Choroid plexus epithelial cell (primary cell): Measurements from ENCODE around the gene GIPR.

Source experiments
- DNase-seq: peaks from one replicate; pipeline ENCODE4 v3.0.0-alpha.2; 2010; ENCODE audit warnings: low read depth
- H3K4me3 ChIP-seq: 2 replicates; pipeline ENCODE4 v1.5.1; 2011; ENCODE audit warnings: low read depth, mild to moderate bottlenecking, control low read depth, low read length, moderate library complexity
- TF ChIP-seq, protein P1 (sequence below): conservative IDR thresholded peaks from 2 replicates; pipeline ENCODE4 v1.5.1; 2011; ENCODE audit warnings: low read depth, mild to moderate bottlenecking, control low read depth, inconsistent platforms, low read length, moderate library complexity

GIPR gene

DNA sequence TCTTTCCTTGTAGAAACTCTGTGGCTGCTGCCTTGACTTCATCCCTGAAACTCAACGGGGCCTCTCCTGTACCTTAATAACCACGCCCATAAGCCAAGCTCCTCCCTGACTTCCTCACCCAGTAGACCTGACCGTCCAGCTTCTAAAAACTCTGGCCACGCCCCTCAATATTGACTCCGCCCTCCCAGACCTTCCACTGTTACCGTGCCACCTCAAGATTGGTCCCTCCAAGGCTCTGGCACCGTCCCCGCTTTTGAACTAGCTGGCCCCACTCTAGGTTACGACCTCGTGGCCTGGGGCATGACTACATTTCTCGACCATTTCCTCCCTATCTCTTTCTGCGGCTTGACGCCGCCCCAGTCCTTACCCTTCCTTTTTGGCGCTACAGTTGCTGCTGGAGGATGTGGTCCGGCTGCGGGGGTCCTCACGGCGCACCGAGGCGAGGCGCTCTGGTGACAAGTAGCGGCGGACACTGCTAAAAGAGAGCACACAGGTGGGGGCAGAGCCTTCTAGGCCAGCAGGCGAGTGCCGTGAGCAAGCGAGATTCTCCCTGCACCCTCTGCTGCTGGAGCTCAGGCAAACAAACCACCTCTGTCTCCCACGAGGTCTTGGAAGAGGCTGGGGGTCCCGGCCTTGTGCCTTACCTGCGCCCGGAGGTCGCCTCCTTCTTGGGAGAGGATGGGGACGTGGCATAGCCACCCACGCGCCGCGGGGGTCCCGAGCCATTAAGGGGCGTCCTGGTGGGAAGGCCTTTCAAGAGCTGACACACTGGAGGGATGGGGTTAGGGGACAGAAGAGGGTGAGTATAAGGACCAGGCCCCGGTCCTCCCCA is 26.5 kb upstream of the GIPR start:
- peak overlapping the region; percentile 51 for H3K4me3 ChIP-seq
- TF ChIP-seq, protein P1, sequence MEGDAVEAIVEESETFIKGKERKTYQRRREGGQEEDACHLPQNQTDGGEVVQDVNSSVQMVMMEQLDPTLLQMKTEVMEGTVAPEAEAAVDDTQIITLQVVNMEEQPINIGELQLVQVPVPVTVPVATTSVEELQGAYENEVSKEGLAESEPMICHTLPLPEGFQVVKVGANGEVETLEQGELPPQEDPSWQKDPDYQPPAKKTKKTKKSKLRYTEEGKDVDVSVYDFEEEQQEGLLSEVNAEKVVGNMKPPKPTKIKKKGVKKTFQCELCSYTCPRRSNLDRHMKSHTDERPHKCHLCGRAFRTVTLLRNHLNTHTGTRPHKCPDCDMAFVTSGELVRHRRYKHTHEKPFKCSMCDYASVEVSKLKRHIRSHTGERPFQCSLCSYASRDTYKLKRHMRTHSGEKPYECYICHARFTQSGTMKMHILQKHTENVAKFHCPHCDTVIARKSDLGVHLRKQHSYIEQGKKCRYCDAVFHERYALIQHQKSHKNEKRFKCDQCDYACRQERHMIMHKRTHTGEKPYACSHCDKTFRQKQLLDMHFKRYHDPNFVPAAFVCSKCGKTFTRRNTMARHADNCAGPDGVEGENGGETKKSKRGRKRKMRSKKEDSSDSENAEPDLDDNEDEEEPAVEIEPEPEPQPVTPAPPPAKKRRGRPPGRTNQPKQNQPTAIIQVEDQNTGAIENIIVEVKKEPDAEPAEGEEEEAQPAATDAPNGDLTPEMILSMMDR = no peak
- DNase-seq = peak; percentile 83

DNA sequence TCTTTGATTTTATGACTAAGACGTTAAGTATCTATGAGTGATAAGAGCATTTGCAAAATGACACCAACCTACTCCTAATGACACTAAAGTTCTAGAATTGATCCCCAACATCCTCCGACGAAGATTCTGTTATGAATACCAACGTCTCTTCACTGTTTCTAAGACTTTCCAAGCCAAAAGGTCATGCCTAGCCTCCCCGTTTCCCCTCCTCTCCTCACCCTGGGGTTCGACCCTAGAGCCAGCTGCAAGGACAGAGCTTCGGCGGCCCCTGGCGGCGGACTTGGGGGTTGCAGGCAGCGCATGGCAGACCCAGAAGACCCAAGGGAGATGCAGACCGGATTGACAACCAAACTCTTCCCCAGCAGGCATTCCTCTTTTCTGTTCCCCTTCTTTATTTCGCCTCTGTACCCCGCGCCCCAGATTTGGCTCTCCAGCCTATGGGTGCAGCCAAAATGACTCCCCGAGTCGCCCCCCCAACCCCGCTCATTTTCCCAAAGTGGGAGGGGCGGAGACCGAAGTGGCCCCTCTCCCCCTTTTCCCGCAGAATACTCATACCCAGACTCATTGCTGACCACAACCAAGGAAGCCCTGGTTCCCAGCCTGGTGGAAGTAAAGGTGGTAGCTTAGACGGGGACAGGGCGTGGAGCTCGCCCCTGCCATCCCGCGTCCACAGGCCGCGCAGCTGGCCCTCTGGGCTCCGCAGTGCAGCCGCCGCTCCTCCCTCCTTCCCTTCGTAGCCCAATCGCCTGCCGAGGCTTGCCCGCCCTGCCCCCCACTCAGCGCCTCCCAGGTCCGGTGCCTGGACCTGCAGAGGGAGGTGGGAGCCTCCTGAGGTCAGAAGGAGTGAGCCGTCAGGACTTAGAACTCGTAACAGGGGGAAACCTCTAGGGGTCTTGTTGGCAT is 24.7 kb upstream of the GIPR start:
- peak; percentile 83 for DNase-seq
- H3K4me3 ChIP-seq = peak overlapping the region; percentile 48
- TF ChIP-seq, protein P1 = peak; percentile 99

DNA sequence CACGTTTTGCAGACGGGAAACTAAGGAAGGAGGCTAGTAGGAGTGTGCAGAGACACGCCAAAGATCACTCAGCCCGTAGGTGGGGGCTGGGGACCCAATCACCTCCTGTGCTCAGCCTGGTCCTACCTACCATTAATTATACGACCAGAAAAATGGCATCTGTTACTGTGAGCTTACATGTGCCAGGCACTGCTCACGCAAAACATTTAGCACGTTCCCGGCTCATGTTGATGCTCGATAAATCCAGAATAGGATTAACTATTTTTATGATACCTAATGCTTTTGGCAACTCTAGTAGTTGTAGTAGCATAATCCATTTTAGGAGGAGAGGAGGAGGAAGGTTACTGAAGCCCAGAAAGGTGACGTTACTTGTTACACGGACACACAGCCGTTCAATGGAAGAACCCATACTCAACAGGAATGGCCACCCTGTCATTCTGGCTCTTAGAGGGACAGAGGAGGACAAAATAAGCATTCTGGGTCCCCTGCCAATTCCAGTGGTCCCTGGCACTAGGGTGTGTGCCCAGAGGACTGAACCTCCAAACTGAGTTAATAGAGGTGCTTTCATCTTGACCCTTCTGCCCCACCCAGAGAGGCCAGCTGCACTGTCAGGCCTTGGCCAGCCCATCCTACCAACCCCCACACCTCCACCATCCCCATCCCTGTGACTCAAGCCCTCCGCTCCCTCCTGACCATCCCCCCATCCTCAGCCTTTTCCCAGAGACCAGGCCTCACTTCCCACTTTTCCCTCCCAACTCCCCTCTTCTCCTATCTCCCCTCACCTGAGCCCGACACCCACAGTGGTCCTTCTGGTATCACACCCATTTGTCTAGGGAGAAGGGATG is 23.9 kb upstream of the GIPR start:
- no peak for DNase-seq
- no peak overlapping the region for H3K4me3 ChIP-seq
- TF ChIP-seq, protein P1 = no peak

DNA sequence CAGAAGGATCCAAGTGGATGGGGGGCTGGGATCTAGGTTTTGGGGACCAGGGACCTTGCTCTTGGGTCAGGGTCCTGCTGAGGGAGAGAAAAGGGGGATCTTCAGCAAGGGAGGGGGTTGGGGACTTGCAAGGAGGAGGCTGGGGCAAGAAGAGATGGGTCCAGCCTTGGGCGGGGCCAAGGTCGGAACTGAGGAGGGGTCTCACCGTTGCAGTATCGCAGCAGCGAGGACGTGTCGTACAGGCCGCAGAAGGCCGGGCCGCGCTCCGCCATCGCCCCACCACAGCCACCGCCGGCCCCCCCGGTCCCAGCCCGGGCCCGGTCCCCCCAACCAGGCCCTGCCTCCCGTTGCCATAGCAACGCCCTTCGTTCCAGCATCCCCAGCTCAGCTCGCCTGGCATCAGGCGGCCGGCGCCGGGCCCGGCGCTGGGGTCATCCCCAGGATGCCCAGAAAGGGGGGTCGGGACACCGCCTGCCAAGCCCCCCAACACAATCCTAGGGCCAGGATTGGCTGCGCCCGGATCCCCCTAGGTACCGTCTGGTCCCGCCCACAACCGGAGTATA is 22.9 kb upstream of the GIPR start:
- peak overlapping the region; percentile 61 for H3K4me3 ChIP-seq
- no peak for DNase-seq
- TF ChIP-seq, protein P1 = no peak

DNA sequence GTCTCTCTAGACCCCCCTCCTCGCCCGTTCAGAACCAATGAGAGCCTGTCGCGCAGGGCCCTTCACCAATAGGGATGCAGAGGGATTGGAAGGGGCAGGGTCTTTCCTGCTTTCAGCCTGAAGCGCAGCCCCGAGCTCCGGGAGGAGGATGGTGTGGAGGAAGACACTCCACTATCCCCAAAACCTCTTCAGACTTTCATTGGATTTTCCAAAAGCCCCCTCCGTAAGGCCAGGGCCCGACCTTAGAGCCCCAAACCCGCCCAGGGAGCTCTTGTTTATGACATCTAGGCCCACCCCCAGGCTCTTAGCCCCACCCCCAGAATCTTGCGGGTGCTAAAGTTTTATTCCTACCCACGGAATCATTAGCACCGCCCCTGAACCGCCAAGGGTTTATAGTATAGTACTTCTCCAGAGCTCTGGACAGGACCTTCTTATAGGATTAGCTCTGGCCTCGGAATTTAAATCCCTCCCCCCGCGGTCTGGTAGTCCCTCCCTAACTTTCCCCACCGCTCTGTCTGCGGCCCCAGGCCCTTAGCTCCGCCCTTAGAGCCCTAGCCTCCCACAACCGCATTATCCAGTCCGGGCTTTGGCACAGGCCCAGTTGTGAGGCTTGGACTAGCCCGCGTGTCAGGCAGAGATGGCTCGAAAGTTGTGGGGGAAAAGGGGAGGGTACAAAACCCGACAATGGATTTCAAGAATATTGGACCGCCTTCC is 22.2 kb upstream of the GIPR start:
- TF ChIP-seq, protein P1 = no peak
- DNase-seq = peak; percentile 98
- peak overlapping the region; percentile 61 for H3K4me3 ChIP-seq

DNA sequence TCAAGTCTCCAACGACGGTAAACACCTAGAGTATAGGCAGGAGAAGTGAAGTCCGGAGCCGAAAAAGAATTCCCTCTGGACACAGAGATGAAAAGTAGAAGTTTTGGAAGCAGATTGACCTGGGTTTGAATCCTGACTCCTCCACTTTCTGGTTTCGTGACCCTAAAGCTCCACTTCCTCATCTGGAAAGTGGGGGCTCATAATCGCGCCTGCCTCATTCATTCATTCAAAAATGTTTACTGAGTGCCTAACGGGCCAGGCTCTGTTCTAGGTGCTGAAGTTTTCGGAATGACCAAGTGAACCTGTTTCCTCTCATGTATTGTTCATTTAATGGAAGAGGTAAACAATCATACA is 21.7 kb upstream of the GIPR start:
- DNase-seq = peak; percentile 40
- TF ChIP-seq, protein P1 = no peak
- peak overlapping the region; percentile 61 for H3K4me3 ChIP-seq
